Right atrium auricular region (tissue), 2 donors: ENCODE measurements around the gene ZBTB20. TPM values are rescaled to one million over a fixed set of nuclear protein-coding genes. Genes with fewer than 3 reads are reported as not detected.

Experiments
- DNase-seq: peaks from one replicate; pipeline ENCODE4 v3.0.0-alpha.2; 2019; ENCODE audit warnings: low spot score
- H3K27ac ChIP-seq, 2 donors: fragments of 200-600 bp; sonication (generic); 1 replicate in 1 of 2; 2 replicates in 1 of 2; pipeline ENCODE4 v1.5.1; 2016 to 2019
- H3K27me3 ChIP-seq, 2 donors: fragments of 200-600 bp; sonication (generic); one replicate each; pipeline versions ENCODE4 v1.5.1 to v1.6.0; 2017 to 2019
- H3K36me3 ChIP-seq: fragments of 200-600 bp; sonication (generic); one replicate; pipeline ENCODE4 v1.5.1; 2016
- H3K4me1 ChIP-seq, 2 donors: fragments of 200-600 bp; sonication (generic); one replicate each; pipeline versions ENCODE4 v1.5.1 to v1.6.0; 2017 to 2019
- H3K4me3 ChIP-seq, 2 donors: fragments of 200-600 bp; sonication (generic); 1 replicate in 1 of 2; 2 replicates in 1 of 2; pipeline ENCODE4 v1.5.1; 2017 to 2019; ENCODE audit warnings: mild to moderate bottlenecking in 1 of 2, moderate library complexity in 1 of 2
- H3K9me3 ChIP-seq, 2 donors: fragments of 200-600 bp; sonication (generic); one replicate each; pipeline ENCODE4 v1.5.1; 2019
- CTCF ChIP-seq, 2 donors: fragments of 200-600 bp; sonication (generic); IDR thresholded peaks; one replicate each; pipeline ENCODE4 v1.5.1; 2019; ENCODE audit warnings: antibody characterized with exemption in 2 of 2
- total RNA-seq, 2 donors: library from RNA; depleted of rRNA; stranded (reverse); fragments of >200 nt; gene quantifications; one replicate each; pipeline ENCODE4 v1.1.0, GENCODE V29; 2016

ZBTB20 gene
- total RNA-seq, 2 donors from 2014 or later, result 84.6 to 90.8 TPM

- H3K36me3 ChIP-seq, result no peaks in the 10 kb centered on the region
- H3K4me3 ChIP-seq, result peak overlapping the region; percentile 52 to 56
- no peak for TF ChIP-seq CTCF (IDR thresholded peaks at IDR 0.05)
- no peaks in the 10 kb centered on the region for H3K9me3 ChIP-seq
- H3K27ac ChIP-seq, result peak overlapping the region; percentile 96 to 98
- H3K27me3 ChIP-seq, result no peaks in the 10 kb centered on the region
- peak; percentile 97 for DNase-seq
- peaks cover 0 to 70% of the 10 kb centered on the region in 2 donors for H3K4me1 ChIP-seq
Observed at GRCh38 chr3:114624571-114625181, 522.4 kb downstream of the ZBTB20 start.

- H3K9me3 ChIP-seq, result no peaks in the 10 kb centered on the region
- peak overlapping the region; percentile 96 to 98 for H3K27ac ChIP-seq
- no peaks in the 10 kb centered on the region for H3K36me3 ChIP-seq
- peaks cover 0 to 73% of the 10 kb centered on the region in 2 donors for H3K4me1 ChIP-seq
- H3K27me3 ChIP-seq, result no peaks in the 10 kb centered on the region
- H3K4me3 ChIP-seq, result peak overlapping the region; percentile 52 to 56
- no peak for TF ChIP-seq CTCF (IDR thresholded peaks at IDR 0.05)
- peak; percentile 74 for DNase-seq
Observed at GRCh38 chr3:114624047-114624445, 523.0 kb downstream of the ZBTB20 start.

- peaks cover 0 to 68% of the 10 kb centered on the region in 2 donors for H3K4me1 ChIP-seq
- H3K4me3 ChIP-seq, result peak overlapping the region; percentile 52 to 56
- H3K27me3 ChIP-seq, result no peaks in the 10 kb centered on the region
- peak overlapping the region; percentile 96 to 98 for H3K27ac ChIP-seq
- no peak for DNase-seq
- H3K9me3 ChIP-seq, result no peaks in the 10 kb centered on the region
- no peaks in the 10 kb centered on the region for H3K36me3 ChIP-seq
- TF ChIP-seq CTCF (IDR thresholded peaks at IDR 0.05), result peak in 1 of 2 donors; percentile 13
Observed at GRCh38 chr3:114623420-114624046, 523.6 kb downstream of the ZBTB20 start.

GRCh38 chr3:114622001-114622400 lies 525.1 kb downstream of the ZBTB20 start:
- no peak for DNase-seq
- Histone ChIP-seq H3K36me3 (no peaks in the 10 kb centered on the region), H3K9me3 (no peaks in the 10 kb centered on the region), H3K4me3 (no peak overlapping the region), H3K4me1 (peaks cover 0 to 58% of the 10 kb centered on the region in 2 donors), H3K27me3 (no peaks in the 10 kb centered on the region), H3K27ac (peak overlapping the region; percentile 96 to 98)
- TF ChIP-seq CTCF (IDR thresholded peaks at IDR 0.05), result no peak

- Histone ChIP-seq H3K4me3 (no peak overlapping the region), H3K4me1 (peaks cover 0 to 58% of the 10 kb centered on the region in 2 donors), H3K36me3 (no peaks in the 10 kb centered on the region), H3K9me3 (no peaks in the 10 kb centered on the region), H3K27ac (no peak overlapping the region), H3K27me3 (no peaks in the 10 kb centered on the region)
- TF ChIP-seq CTCF (IDR thresholded peaks at IDR 0.05), result no peak
- no peak for DNase-seq
Observed at GRCh38 chr3:114619771-114620170, 527.3 kb downstream of the ZBTB20 start.
